HepG2 (cell line): ENCODE data around the gene ZBTB20. TPM values are rescaled to one million over a fixed set of nuclear protein-coding genes. Genes with fewer than 3 reads are reported as not detected.

Experiments
- CAMTA2 ChIP-seq: sonication (generic); formaldehyde crosslinking; IDR thresholded peaks from 2 replicates; pipeline ENCODE4 v1.4.0; 2020; ENCODE audit warnings: mild to moderate bottlenecking, missing genetic modification reagents, borderline replicate concordance
- CBFB ChIP-seq: sonication (generic); formaldehyde crosslinking; IDR thresholded peaks from 2 replicates; pipeline ENCODE4 v1.4.0; 2020; ENCODE audit warnings: missing genetic modification reagents
- FOXP1 ChIP-seq, 2 experiments: fragments of 450-650 bp in 1 of 2; IDR thresholded peaks; 2 replicates each; pipeline ENCODE4 v1.6.1; 2017 to 2018; ENCODE audit warnings: antibody characterized with exemption in 1 of 2
- MIXL1 ChIP-seq: IDR thresholded peaks from 2 replicates; pipeline ENCODE4 v1.6.1; 2016
- NFYC ChIP-seq: IDR thresholded peaks from 2 replicates; pipeline ENCODE4 v1.6.1; 2016; ENCODE audit warnings: missing genetic modification reagents, missing compliant biosample characterization
- ONECUT2 ChIP-seq: sonication (generic); formaldehyde crosslinking; IDR thresholded peaks from 2 replicates; pipeline ENCODE4 v1.4.0; 2020; ENCODE audit warnings: missing genetic modification reagents
- PPARG ChIP-seq: conservative IDR thresholded peaks from 2 replicates; pipeline ENCODE4 v1.6.1; 2016; ENCODE audit warnings: missing biosample characterization, missing genetic modification reagents
- SMYD3 ChIP-seq: sonication (generic); formaldehyde crosslinking; IDR thresholded peaks from 2 replicates; pipeline ENCODE4 v1.8.1; 2023; ENCODE audit warnings: mild to moderate bottlenecking, missing genetic modification reagents
- TOE1 ChIP-seq: sonication (generic); formaldehyde crosslinking; IDR thresholded peaks from 2 replicates; pipeline ENCODE4 v1.4.0; 2020; ENCODE audit warnings: mild to moderate bottlenecking, missing genetic modification reagents
- ZNF121 ChIP-seq: sonication (generic); formaldehyde crosslinking; IDR thresholded peaks from 2 replicates; pipeline ENCODE4 v1.5.0; 2020; ENCODE audit warnings: mild to moderate bottlenecking, missing genetic modification reagents
- ZNF776 ChIP-seq: sonication (generic); formaldehyde crosslinking; IDR thresholded peaks from 2 replicates; pipeline ENCODE4 v1.4.0; 2020; ENCODE audit warnings: mild to moderate bottlenecking, missing genetic modification reagents
- polyA plus RNA-seq, 8 experiments: library from polyadenylated mRNA; depleted of rRNA in 3 of 8; stranded (reverse) in 7 of 8; unstranded in 1 of 8; fragments of >200 nt; fragmentation: Illumina TruSeq in 4 of 8; extraction: Trizol in 4 of 8; gene quantifications; 2 replicates each; pipeline versions ENCODE4 v1.2.1 to v1.2.3, GENCODE V29; 2011 to 2016; ENCODE audit warnings: low read depth in 4 of 8, missing spikeins in 1 of 8, mixed read lengths in 1 of 8; ENCODE audit not compliant: insufficient read depth in 1 of 8
- total RNA-seq, 5 experiments: library from RNA; depleted of rRNA; stranded (reverse); fragments of >200 nt; fragmentation: Illumina TruSeq; extraction: Trizol; gene quantifications; 2 replicates each; pipeline ENCODE4 v1.2.3, GENCODE V29; 2016; ENCODE audit warnings: low read depth in 1 of 5
- TF ChIP-seq, protein P1 (sequence below): IDR thresholded peaks from 2 replicates; pipeline ENCODE4 v1.6.1; 2016; ENCODE audit warnings: low read depth
- TF ChIP-seq, protein P2 (sequence below): sonication (generic); formaldehyde crosslinking; IDR thresholded peaks from 2 replicates; pipeline ENCODE4 v1.5.1; 2020; ENCODE audit warnings: missing genetic modification reagents, mild to moderate bottlenecking, borderline replicate concordance
- TF ChIP-seq, protein P3 (sequence below): sonication (generic); formaldehyde crosslinking; IDR thresholded peaks from 2 replicates; pipeline ENCODE4 v1.5.0; 2020; ENCODE audit warnings: mild to moderate bottlenecking, missing genetic modification reagents
- TF ChIP-seq, protein P4 (sequence below): sonication (generic); formaldehyde crosslinking; IDR thresholded peaks from 2 replicates; pipeline ENCODE4 v1.5.1; 2020; ENCODE audit warnings: mild to moderate bottlenecking, moderate library complexity, missing genetic modification reagents
- TF ChIP-seq, protein P5 (sequence below): sonication (generic); formaldehyde crosslinking; IDR thresholded peaks from 2 replicates; pipeline ENCODE4 v1.4.0; 2020; ENCODE audit warnings: missing genetic modification reagents
- TF ChIP-seq, protein P6 (sequence below), 2 experiments: sonication (generic) in 1 of 2; formaldehyde crosslinking in 1 of 2; IDR thresholded peaks; 2 replicates each; pipeline versions ENCODE4 v1.4.0 to v1.6.1; 2016 to 2020; ENCODE audit warnings: borderline replicate concordance in 1 of 2, low read depth in 1 of 2, mild to moderate bottlenecking in 1 of 2, missing genetic modification reagents in 1 of 2

Gene ZBTB20
- total and polyA plus RNA-seq, 2 of the 13 experiments (the other 11 are each of a cell fraction or from before 2014, with no cell fraction given), result 1.9 to 8.8 TPM

DNA sequence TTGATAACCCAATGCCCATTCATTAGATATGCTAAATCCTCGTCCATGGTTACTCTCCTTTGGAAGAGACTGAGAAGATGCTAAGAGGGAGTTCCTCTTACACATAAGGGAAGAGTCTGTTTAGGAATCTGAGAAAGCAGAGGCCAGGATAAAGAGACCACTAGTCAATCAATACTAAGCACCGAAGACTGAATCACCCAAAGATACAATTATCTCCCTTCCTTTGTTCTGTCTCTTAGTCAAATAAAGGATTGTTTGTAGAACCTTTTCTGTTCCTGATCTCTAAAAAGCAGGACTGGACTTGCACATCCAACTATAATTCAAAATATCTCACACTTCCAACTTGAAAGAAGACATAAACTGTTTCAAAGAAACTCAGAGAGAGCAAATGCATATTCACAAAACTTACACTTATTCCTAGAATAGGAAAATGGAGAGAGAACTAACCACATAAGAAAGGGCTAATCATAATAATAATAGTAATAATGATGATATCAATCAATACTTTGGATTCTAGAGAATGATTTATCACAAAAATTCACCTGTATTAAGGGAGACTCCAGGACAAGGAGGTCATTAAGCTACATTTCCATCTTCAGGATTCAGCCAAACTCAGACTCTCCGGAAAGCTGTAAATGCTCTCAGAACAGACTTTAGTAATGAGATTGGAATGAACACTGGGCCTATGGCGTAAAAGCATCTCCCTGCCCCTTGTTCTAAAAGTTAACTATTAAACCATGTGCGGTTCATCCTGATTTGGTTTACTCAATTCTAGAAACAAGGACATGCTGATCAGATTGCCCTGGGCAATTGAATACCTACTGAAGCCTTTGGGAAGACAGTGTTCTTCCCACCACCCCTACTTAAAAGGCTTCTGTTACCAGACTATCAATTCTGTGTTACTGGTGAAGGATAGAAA, 401.5 kb downstream of the ZBTB20 start (continued):
- TF ChIP-seq, protein P1, sequence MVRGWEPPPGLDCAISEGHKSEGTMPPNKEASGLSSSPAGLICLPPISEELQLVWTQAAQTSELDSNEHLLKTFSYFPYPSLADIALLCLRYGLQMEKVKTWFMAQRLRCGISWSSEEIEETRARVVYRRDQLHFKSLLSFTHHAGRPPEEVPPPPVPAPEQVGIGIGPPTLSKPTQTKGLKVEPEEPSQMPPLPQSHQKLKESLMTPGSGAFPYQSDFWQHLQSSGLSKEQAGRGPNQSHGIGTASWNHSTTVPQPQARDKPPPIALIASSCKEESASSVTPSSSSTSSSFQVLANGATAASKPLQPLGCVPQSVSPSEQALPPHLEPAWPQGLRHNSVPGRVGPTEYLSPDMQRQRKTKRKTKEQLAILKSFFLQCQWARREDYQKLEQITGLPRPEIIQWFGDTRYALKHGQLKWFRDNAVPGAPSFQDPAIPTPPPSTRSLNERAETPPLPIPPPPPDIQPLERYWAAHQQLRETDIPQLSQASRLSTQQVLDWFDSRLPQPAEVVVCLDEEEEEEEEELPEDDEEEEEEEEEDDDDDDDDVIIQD (CRISPR knock-in tag), result peak; percentile 85; the same call in 1 of the 2 replicates
- TF ChIP-seq, protein P2, sequence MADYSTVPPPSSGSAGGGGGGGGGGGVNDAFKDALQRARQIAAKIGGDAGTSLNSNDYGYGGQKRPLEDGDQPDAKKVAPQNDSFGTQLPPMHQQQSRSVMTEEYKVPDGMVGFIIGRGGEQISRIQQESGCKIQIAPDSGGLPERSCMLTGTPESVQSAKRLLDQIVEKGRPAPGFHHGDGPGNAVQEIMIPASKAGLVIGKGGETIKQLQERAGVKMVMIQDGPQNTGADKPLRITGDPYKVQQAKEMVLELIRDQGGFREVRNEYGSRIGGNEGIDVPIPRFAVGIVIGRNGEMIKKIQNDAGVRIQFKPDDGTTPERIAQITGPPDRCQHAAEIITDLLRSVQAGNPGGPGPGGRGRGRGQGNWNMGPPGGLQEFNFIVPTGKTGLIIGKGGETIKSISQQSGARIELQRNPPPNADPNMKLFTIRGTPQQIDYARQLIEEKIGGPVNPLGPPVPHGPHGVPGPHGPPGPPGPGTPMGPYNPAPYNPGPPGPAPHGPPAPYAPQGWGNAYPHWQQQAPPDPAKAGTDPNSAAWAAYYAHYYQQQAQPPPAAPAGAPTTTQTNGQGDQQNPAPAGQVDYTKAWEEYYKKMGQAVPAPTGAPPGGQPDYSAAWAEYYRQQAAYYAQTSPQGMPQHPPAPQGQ (CRISPR knock-in tag), result no peak
- TF ChIP-seq, protein P3, sequence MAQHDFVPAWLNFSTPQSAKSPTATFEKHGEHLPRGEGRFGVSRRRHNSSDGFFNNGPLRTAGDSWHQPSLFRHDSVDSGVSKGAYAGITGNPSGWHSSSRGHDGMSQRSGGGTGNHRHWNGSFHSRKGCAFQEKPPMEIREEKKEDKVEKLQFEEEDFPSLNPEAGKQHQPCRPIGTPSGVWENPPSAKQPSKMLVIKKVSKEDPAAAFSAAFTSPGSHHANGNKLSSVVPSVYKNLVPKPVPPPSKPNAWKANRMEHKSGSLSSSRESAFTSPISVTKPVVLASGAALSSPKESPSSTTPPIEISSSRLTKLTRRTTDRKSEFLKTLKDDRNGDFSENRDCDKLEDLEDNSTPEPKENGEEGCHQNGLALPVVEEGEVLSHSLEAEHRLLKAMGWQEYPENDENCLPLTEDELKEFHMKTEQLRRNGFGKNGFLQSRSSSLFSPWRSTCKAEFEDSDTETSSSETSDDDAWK (CRISPR knock-in tag), result no peak
- TF ChIP-seq CAMTA2 (CRISPR knock-in tag), result no peak
- no peak for TF ChIP-seq SMYD3
- TF ChIP-seq ONECUT2, result peak; percentile 79
- no peak for TF ChIP-seq FOXP1 (IDR thresholded peaks at IDR 0.05)
- TF ChIP-seq FOXP1 (CRISPR knock-in tag; IDR thresholded peaks at IDR 0.05), result peak; percentile 28
- TF ChIP-seq NFYC (CRISPR knock-in tag), result peak; percentile 6; the same call in 1 of the 2 replicates
- TF ChIP-seq, protein P4, sequence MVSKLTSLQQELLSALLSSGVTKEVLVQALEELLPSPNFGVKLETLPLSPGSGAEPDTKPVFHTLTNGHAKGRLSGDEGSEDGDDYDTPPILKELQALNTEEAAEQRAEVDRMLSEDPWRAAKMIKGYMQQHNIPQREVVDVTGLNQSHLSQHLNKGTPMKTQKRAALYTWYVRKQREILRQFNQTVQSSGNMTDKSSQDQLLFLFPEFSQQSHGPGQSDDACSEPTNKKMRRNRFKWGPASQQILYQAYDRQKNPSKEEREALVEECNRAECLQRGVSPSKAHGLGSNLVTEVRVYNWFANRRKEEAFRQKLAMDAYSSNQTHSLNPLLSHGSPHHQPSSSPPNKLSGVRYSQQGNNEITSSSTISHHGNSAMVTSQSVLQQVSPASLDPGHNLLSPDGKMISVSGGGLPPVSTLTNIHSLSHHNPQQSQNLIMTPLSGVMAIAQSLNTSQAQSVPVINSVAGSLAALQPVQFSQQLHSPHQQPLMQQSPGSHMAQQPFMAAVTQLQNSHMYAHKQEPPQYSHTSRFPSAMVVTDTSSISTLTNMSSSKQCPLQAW (CRISPR knock-in tag), result peak; percentile 75; the same call in 1 of the 2 replicates
- TF ChIP-seq CBFB (CRISPR knock-in tag), result no peak
- TF ChIP-seq PPARG (CRISPR knock-in tag), result 0 out of 2 replicates have a peak, but pooled peaks have one; percentile 24
- no peak for TF ChIP-seq ZNF776
- no peak for TF ChIP-seq ZNF121
- TF ChIP-seq, protein P5, sequence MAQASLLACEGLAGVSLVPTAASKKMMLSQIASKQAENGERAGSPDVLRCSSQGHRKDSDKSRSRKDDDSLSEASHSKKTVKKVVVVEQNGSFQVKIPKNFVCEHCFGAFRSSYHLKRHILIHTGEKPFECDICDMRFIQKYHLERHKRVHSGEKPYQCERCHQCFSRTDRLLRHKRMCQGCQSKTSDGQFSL (CRISPR knock-in tag), result no peak
- peak; percentile 46; the same call in 1 of the 2 replicates for TF ChIP-seq MIXL1 (CRISPR knock-in tag)
- no peak for TF ChIP-seq TOE1 (CRISPR knock-in tag)
- TF ChIP-seq, protein P6, sequence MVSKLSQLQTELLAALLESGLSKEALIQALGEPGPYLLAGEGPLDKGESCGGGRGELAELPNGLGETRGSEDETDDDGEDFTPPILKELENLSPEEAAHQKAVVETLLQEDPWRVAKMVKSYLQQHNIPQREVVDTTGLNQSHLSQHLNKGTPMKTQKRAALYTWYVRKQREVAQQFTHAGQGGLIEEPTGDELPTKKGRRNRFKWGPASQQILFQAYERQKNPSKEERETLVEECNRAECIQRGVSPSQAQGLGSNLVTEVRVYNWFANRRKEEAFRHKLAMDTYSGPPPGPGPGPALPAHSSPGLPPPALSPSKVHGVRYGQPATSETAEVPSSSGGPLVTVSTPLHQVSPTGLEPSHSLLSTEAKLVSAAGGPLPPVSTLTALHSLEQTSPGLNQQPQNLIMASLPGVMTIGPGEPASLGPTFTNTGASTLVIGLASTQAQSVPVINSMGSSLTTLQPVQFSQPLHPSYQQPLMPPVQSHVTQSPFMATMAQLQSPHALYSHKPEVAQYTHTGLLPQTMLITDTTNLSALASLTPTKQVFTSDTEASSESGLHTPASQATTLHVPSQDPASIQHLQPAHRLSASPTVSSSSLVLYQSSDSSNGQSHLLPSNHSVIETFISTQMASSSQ (IDR thresholded peaks at IDR 0.05; ENCODE audit: low read depth), result peak; percentile 87
- TF ChIP-seq, protein P6 (CRISPR knock-in tag; IDR thresholded peaks at IDR 0.05; ENCODE audit: borderline replicate concordance), result peak; percentile 92; the same call in 1 of the 2 replicates
